ENCODE data around the gene PHACTR1. TPM values are rescaled to one million over a fixed set of nuclear protein-coding genes. Genes with fewer than 3 reads are reported as not detected.

PHACTR1 gene
- total and polyA plus RNA-seq, 4 donors = 0.31 to 1.5 (median 0.79) TPM

- no peak for TF ChIP-seq FOXA1 (IDR thresholded peaks at IDR 0.05)
- no peak for TF ChIP-seq FOXA2 (IDR thresholded peaks at IDR 0.05)
- no peak for TF ChIP-seq RAD21 (IDR thresholded peaks at IDR 0.05)
- TF ChIP-seq MAX (IDR thresholded peaks at IDR 0.05) = no peak
- TF ChIP-seq JUND (IDR thresholded peaks at IDR 0.05) = no peak
- WGBS = 74% methylated on average over 6 of the region's 6 CpGs
- Histone ChIP-seq H3K27ac (ENCODE audit: low read depth in 1 of 2, low read length in 2 of 2) (no peak overlapping the region), H3K27me3 (ENCODE audit: control insufficient read depth in 4 of 4, insufficient read depth in 4 of 4, low read length in 3 of 4) (no peaks in the 10 kb centered on the region), H3K4me3 (ENCODE audit: low read depth in 1 of 3, low read length in 3 of 3) (no peak overlapping the region), H3K9ac (ENCODE audit: low read depth in 1 of 2, low read length in 2 of 2) (no peak overlapping the region), H3K36me3 (ENCODE audit: control insufficient read depth in 4 of 4, insufficient read depth in 3 of 4, low read depth in 1 of 4, low read length in 3 of 4) (no peaks in the 10 kb centered on the region), H3K4me1 (ENCODE audit: control insufficient read depth in 4 of 4, insufficient read depth in 4 of 4, low read length in 3 of 4) (no peaks in the 10 kb centered on the region), H3K9me3 (ENCODE audit: control insufficient read depth in 4 of 4, low read length in 3 of 4) (no peaks in the 10 kb centered on the region)
- no peak for DNase-seq (ENCODE audit: low spot score)
Observed at GRCh38 chr6:13198168-13198567, 481.6 kb downstream of the PHACTR1 start.

GRCh38 chr6:13201336-13201735 lies 484.8 kb downstream of the PHACTR1 start:
- TF ChIP-seq YY1 (IDR thresholded peaks at IDR 0.05) = no peak
- TF ChIP-seq, protein P1, sequence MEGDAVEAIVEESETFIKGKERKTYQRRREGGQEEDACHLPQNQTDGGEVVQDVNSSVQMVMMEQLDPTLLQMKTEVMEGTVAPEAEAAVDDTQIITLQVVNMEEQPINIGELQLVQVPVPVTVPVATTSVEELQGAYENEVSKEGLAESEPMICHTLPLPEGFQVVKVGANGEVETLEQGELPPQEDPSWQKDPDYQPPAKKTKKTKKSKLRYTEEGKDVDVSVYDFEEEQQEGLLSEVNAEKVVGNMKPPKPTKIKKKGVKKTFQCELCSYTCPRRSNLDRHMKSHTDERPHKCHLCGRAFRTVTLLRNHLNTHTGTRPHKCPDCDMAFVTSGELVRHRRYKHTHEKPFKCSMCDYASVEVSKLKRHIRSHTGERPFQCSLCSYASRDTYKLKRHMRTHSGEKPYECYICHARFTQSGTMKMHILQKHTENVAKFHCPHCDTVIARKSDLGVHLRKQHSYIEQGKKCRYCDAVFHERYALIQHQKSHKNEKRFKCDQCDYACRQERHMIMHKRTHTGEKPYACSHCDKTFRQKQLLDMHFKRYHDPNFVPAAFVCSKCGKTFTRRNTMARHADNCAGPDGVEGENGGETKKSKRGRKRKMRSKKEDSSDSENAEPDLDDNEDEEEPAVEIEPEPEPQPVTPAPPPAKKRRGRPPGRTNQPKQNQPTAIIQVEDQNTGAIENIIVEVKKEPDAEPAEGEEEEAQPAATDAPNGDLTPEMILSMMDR (IDR thresholded peaks at IDR 0.05; ENCODE audit: low read depth, low read length, missing input control) = no peak
- TF ChIP-seq, protein P2, sequence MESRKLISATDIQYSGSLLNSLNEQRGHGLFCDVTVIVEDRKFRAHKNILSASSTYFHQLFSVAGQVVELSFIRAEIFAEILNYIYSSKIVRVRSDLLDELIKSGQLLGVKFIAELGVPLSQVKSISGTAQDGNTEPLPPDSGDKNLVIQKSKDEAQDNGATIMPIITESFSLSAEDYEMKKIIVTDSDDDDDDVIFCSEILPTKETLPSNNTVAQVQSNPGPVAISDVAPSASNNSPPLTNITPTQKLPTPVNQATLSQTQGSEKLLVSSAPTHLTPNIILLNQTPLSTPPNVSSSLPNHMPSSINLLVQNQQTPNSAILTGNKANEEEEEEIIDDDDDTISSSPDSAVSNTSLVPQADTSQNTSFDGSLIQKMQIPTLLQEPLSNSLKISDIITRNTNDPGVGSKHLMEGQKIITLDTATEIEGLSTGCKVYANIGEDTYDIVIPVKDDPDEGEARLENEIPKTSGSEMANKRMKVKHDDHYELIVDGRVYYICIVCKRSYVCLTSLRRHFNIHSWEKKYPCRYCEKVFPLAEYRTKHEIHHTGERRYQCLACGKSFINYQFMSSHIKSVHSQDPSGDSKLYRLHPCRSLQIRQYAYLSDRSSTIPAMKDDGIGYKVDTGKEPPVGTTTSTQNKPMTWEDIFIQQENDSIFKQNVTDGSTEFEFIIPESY (IDR thresholded peaks at IDR 0.05) = no peak
- TF ChIP-seq RAD21 (IDR thresholded peaks at IDR 0.05) = no peak
- no peak for TF ChIP-seq HNF4A (conservative IDR thresholded peaks at IDR 0.05)
- TF ChIP-seq FOXA1 (IDR thresholded peaks at IDR 0.05) = no peak
- no peak for TF ChIP-seq NR2F2 (IDR thresholded peaks at IDR 0.05)
- TF ChIP-seq SP1 (IDR thresholded peaks at IDR 0.05) = no peak
- no peak for TF ChIP-seq JUND (IDR thresholded peaks at IDR 0.05)
- TF ChIP-seq MAX (IDR thresholded peaks at IDR 0.05) = no peak
- no peak for TF ChIP-seq FOXA2 (IDR thresholded peaks at IDR 0.05)
- H3K27me3 ChIP-seq (ENCODE audit: control insufficient read depth in 4 of 4, insufficient read depth in 4 of 4, low read length in 3 of 4) = no peaks in the 10 kb centered on the region
- 84% methylated on average over 6 of the region's 6 CpGs for WGBS

GRCh38 chr6:13203145-13203544 lies 486.6 kb downstream of the PHACTR1 start:
- DNase-seq (ENCODE audit: low spot score) = no peak
- 52% methylated on average over 4 of the region's 4 CpGs for WGBS
- Histone ChIP-seq H3K27me3 (ENCODE audit: control insufficient read depth in 4 of 4, insufficient read depth in 4 of 4, low read length in 3 of 4) (no peaks in the 10 kb centered on the region), H3K4me3 (ENCODE audit: low read depth in 1 of 3, low read length in 3 of 3) (no peak overlapping the region), H3K27ac (ENCODE audit: low read depth in 1 of 2, low read length in 2 of 2) (no peak overlapping the region), H3K9ac (ENCODE audit: low read depth in 1 of 2, low read length in 2 of 2) (no peak overlapping the region), H3K36me3 (ENCODE audit: control insufficient read depth in 4 of 4, insufficient read depth in 3 of 4, low read depth in 1 of 4, low read length in 3 of 4) (no peaks in the 10 kb centered on the region), H3K9me3 (ENCODE audit: control insufficient read depth in 4 of 4, low read length in 3 of 4) (no peaks in the 10 kb centered on the region), H3K4me1 (ENCODE audit: control insufficient read depth in 4 of 4, insufficient read depth in 4 of 4, low read length in 3 of 4) (no peaks in the 10 kb centered on the region)
- TF ChIP-seq TAF1 (conservative IDR thresholded peaks at IDR 0.05) = no peak
- no peak for TF ChIP-seq FOXA1 (IDR thresholded peaks at IDR 0.05)
- TF ChIP-seq EGR1 (IDR thresholded peaks at IDR 0.05; ENCODE audit: low read depth in 2 of 2) = no peak
- TF ChIP-seq YY1 (IDR thresholded peaks at IDR 0.05) = no peak
- no peak for TF ChIP-seq SP1 (IDR thresholded peaks at IDR 0.05)

More at GRCh38 chr6:13201336-13201735, 484.8 kb downstream of the PHACTR1 start:
- Histone ChIP-seq H3K9me3 (ENCODE audit: control insufficient read depth in 4 of 4, low read length in 3 of 4) (no peaks in the 10 kb centered on the region), H3K4me1 (ENCODE audit: control insufficient read depth in 4 of 4, insufficient read depth in 4 of 4, low read length in 3 of 4) (no peaks in the 10 kb centered on the region), H3K4me3 (ENCODE audit: low read depth in 1 of 3, low read length in 3 of 3) (no peak overlapping the region), H3K36me3 (ENCODE audit: control insufficient read depth in 4 of 4, insufficient read depth in 3 of 4, low read depth in 1 of 4, low read length in 3 of 4) (no peaks in the 10 kb centered on the region), H3K9ac (ENCODE audit: low read depth in 1 of 2, low read length in 2 of 2) (no peak overlapping the region), H3K27ac (ENCODE audit: low read depth in 1 of 2, low read length in 2 of 2) (no peak overlapping the region)
- DNase-seq (ENCODE audit: low spot score) = no peak

Data from liver (tissue), 9 donors.